GM12872 (cell line): ENCODE measurements around the gene AGFG2.

Experiments used
- TF ChIP-seq, protein P1 (sequence below): IDR thresholded peaks from 3 replicates; pipeline ENCODE4 v1.5.1; 2011; ENCODE audit warnings: low read depth, mild to moderate bottlenecking, low read length, moderate library complexity; ENCODE audit not compliant: insufficient read depth

AGFG2 gene, protein sequence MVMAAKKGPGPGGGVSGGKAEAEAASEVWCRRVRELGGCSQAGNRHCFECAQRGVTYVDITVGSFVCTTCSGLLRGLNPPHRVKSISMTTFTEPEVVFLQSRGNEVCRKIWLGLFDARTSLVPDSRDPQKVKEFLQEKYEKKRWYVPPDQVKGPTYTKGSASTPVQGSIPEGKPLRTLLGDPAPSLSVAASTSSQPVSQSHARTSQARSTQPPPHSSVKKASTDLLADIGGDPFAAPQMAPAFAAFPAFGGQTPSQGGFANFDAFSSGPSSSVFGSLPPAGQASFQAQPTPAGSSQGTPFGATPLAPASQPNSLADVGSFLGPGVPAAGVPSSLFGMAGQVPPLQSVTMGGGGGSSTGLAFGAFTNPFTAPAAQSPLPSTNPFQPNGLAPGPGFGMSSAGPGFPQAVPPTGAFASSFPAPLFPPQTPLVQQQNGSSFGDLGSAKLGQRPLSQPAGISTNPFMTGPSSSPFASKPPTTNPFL

DNA sequence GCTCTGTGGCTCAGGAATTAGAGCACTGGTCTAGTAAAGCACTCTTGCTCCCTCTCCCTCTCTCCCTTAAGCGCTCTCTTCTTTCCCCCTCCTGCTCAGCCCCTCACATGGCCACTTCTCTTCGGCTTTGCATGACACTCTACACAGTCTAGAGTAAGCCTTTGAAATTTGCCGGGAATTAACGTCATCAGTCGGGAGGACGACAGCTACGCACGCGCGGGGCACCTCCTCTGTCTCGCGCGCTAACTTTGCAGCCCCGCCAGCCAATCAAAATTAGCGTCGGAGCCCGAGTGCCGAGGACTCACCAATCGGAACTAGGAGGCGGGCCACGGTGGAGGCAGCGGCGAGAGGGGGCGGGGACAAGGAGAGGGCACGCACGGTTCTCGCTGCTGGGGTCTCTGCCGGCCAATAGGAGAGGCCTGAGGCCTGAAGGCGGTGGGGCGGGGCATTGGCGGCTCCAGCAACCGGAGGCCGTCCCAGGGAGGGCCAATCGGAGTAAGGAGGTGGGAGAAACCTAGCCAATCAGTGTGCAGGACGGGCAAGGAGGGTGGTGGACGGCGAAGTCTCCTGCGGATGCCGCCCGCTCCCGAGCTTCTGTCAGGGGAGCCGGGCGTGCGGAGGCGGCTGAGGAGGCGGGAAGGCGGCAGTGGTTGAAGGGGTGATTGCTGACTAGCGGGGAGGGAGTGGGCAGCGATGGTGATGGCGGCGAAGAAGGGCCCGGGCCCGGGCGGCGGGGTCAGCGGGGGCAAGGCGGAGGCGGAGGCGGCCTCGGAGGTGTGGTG, at the start of gene AGFG2:
Gene AGFG2, plus strand, starts transcription at position 550 of the 782 bp plus-strand sequence. Its CDS starts 144 bp downstream, at position 694.
- TF ChIP-seq, protein P1, sequence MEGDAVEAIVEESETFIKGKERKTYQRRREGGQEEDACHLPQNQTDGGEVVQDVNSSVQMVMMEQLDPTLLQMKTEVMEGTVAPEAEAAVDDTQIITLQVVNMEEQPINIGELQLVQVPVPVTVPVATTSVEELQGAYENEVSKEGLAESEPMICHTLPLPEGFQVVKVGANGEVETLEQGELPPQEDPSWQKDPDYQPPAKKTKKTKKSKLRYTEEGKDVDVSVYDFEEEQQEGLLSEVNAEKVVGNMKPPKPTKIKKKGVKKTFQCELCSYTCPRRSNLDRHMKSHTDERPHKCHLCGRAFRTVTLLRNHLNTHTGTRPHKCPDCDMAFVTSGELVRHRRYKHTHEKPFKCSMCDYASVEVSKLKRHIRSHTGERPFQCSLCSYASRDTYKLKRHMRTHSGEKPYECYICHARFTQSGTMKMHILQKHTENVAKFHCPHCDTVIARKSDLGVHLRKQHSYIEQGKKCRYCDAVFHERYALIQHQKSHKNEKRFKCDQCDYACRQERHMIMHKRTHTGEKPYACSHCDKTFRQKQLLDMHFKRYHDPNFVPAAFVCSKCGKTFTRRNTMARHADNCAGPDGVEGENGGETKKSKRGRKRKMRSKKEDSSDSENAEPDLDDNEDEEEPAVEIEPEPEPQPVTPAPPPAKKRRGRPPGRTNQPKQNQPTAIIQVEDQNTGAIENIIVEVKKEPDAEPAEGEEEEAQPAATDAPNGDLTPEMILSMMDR, result no peak

DNA sequence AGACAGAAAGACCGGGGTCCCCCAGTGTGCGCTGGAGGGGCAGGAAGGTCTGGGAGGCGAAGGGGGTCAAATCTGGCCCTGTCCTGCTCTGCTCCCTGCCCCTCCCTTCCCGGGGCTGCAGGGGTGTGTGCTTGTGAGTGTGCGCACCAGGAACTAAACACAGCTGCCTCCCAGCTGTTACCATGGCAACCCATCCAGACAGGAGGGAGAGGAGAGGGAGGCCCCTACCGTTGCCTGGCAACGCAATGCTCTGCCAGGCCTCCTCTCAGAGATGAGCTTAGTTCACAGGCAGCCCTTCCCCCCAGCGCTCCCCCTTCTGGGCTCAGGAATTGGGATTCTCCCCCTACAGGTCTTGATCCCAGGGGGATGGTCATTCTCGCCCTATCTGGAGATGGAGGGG, 49.2 kb upstream of the AGFG2 start:
- TF ChIP-seq, protein P1, result no peak

DNA sequence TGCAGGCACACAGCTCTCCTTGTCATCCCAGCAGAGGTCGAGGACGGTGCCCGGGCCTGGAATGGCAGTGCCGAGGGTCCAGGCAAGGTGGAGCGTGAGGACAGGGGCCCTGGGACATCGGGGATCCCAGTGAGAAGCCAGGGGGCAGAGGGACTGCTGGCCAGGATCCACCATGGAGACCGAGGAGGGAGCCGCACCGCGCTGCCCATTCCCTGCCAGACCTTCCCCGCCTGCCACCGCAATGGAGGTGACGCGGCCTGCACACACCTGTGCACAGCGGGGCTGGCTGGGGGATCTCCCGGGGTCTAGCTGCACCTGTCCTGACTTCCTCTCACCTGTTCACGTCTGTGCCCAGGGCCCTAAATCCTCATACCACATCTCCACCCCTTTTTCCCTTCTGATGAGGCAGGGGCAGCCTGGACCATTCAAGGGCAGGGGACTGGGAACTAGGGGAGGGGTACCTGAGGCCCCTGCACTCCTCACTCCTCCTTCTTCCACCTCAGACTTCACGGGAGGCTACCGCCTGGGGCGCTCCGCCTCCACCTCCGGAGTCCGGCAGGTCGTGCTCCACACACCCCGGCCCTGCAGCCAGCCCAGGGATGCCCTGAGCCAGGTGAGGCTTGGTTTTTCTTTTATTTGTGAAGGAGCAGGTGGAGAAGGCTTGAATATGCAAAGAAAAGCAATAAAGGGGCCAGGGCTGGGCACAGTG, 48.4 kb upstream of the AGFG2 start:
- TF ChIP-seq, protein P1, result no peak

DNA sequence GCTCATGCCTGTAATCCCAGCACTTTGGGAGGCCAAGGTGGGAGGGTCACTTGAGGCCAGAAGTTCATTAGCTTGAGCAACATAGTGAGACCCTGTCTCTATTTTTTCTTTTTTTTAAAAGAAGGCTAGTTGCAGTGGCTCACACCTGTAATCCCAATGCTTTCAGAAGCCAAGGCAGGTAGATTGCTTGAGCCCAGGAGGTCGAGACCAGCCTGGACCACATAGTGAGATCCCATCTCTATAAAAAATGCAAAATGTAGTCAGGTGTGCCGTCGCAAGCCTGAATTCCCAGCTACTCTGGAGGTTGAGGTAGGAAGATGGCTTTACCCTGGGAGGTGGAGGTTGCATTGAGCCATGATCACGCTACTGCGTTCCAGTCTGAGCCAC, 47.8 kb upstream of the AGFG2 start:
- TF ChIP-seq, protein P1, result no peak

DNA sequence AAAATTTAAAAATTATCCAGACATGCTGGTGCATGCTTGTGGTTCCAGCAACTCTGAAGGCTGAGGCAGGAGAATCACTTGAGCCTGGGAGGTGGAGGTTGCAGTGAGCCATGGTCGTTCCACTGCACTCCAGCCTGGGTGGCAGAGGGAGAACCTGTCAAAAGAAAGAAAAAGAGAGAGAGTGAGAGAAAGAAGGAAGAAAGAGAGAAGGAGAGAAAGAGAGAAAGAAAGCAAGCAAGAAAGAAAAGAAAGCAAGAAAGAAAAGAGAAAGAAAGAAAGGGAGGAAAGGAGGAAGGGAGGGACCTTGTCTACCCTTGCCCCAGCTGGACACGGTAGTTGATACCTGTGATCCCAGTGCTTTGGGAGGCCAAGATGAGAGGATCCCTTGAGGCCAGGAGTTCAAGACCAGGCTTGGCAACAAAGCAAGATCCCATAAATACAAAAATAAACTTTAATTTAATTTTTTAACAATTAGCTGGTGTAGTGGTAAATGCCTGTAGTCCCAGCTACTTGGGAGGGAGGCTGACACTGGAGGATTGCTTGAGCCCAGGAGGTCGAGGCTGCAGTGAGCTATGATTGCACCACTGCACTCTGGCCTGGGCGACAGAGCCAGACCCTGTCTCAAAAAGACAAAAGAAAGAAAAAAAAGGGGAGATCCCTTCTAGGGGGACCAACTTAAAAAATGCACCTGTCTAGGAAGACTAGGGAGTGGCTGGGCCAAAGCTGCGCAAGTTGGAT, 46.1 kb upstream of the AGFG2 start:
- TF ChIP-seq, protein P1, result no peak

DNA sequence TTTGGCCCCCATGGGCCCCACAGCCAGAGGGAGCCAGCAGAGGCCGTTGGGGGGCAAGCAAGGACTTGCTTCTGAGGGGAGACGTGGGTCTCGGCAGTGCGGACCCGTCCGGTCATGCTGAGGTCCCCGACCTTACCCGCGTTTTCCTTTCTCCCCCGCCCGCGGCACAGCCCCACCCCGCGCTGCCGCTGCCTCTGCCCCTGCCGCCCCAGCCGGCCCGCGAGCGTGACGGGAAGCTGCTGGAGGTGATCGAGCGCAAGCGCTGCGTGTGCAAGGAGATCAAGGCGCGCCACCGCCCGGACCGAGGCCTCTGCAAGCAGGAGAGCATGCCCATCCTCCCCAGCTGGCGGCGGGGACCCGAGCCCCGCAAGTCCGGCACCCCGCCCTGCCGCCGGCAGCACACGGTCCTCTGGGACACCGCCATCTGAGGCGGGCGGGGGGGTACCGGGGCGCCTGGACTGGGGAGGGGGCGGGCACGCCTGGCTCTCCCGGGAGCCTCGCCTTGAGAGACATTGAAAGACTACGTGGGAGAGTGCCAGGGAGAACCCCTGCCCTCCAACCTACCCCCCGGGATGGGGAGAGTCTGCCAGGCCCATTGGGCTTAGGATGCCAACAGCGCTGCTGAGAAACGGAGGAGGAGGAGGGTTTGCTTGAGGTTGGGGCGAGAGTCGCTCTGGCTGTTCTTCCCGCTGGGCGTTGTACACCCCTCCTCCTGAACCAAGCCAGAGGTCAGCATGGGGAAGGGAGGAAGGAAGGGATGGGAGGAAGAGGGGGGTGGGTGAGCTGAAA, 45.3 kb upstream of the AGFG2 start:
- TF ChIP-seq, protein P1, result 0 out of 3 replicates have a peak, but pooled peaks have one; percentile 7
